Transverse colon (tissue), 4 donors: ENCODE data around the gene PTPRN2. TPM values are rescaled to one million over a fixed set of nuclear protein-coding genes. Genes with fewer than 3 reads are reported as not detected.

Experiments used
- DNase-seq: peaks from one replicate; pipeline ENCODE4 v3.0.0-alpha.2; 2019
- H3K27ac ChIP-seq, 4 donors: fragments of 200-600 bp; sonication (generic); 2 replicates each; pipeline ENCODE4 v1.5.1; 2016 to 2018; ENCODE audit warnings: inconsistent platforms in 4 of 4
- H3K27me3 ChIP-seq: fragments of 200-600 bp; sonication (generic); 2 replicates; pipeline ENCODE4 v1.5.1; 2017; ENCODE audit warnings: inconsistent platforms
- H3K36me3 ChIP-seq, 4 donors: fragments of 200-600 bp; sonication (generic); 2 replicates each; pipeline ENCODE4 v1.5.1; 2017 to 2019; ENCODE audit warnings: inconsistent platforms in 4 of 4
- H3K4me1 ChIP-seq, 4 donors: fragments of 200-600 bp; sonication (generic); 2 replicates each; pipeline ENCODE4 v1.5.1; 2017 to 2020; ENCODE audit warnings: inconsistent platforms in 4 of 4
- H3K4me3 ChIP-seq, 4 donors: fragments of 200-600 bp; sonication (generic); 1 replicate in 1 of 4; 2 replicates in 3 of 4; pipeline versions ENCODE4 v1.5.1 to v1.6.1; 2017 to 2019; ENCODE audit warnings: inconsistent platforms in 4 of 4
- H3K9me3 ChIP-seq, 2 donors: fragments of 200-600 bp; sonication (generic); 2 replicates each; pipeline ENCODE4 v1.5.1; 2017 to 2019; ENCODE audit warnings: inconsistent platforms in 2 of 2
- EP300 ChIP-seq: sonication (generic); formaldehyde crosslinking; IDR thresholded peaks from one replicate; pipeline ENCODE4 v1.6.1; 2017; ENCODE audit warnings: antibody characterized with exemption, low read depth
- POLR2A ChIP-seq: fragments of 450-650 bp; IDR thresholded peaks from one replicate; pipeline ENCODE4 v1.6.1; 2016; ENCODE audit warnings: antibody characterized with exemption, mild to moderate bottlenecking, moderate library complexity
- POLR2AphosphoS5 ChIP-seq, 3 donors: sonication (generic); formaldehyde crosslinking; IDR thresholded peaks; one replicate each; pipeline ENCODE4 v1.6.1; 2016; ENCODE audit warnings: antibody characterized with exemption in 3 of 3
- WGBS, 2 donors: methylation state at CpG; one replicate each; pipeline ENCODE4 v1.1.5; 2018; ENCODE audit warnings: low coverage in 1 of 2; 5-methylcytosine and 5-hydroxymethylcytosine counted together
- in situ Hi-C, 4 donors: fragments of 200-750 bp; cut with MboI; loops; one replicate each; pipeline versions ENCODE4 v1.15.0 to v1.15.1; 2017; ENCODE audit warnings: low sequenced_read_pairs in 3 of 4, low pct_ligation_motif_present in 1 of 4, low pct_unique_long_range_greater_than_20kb in 1 of 4
- intact Hi-C: fragments of 100-400 bp; cut with DNase I; formaldehyde crosslinking; loops from one replicate; pipeline ENCODE4 v1.15.1; 2023; ENCODE audit warnings: low total_unique reads
- total RNA-seq, 4 donors: library from RNA; depleted of rRNA; stranded (reverse); fragments of >200 nt; gene quantifications; one replicate each; pipeline ENCODE4 v1.1.0, GENCODE V29; 2016
- TF ChIP-seq, protein P1 (sequence below), 5 experiments: fragments of 200-600 bp in 3 of 5; fragments of 450-650 bp in 2 of 5; sonication (generic) in 3 of 5; IDR thresholded peaks; 1 replicate in 2 of 5; 2 replicates in 3 of 5; pipeline ENCODE4 v1.5.1; 2016 to 2017; ENCODE audit warnings: antibody characterized with exemption in 5 of 5, inconsistent platforms in 3 of 5, mild to moderate bottlenecking in 2 of 5, moderate library complexity in 1 of 5

PTPRN2 gene
- total RNA-seq, 4 donors from 2014 or later: 15.4 to 31.1 (median 21.8) TPM

DNA sequence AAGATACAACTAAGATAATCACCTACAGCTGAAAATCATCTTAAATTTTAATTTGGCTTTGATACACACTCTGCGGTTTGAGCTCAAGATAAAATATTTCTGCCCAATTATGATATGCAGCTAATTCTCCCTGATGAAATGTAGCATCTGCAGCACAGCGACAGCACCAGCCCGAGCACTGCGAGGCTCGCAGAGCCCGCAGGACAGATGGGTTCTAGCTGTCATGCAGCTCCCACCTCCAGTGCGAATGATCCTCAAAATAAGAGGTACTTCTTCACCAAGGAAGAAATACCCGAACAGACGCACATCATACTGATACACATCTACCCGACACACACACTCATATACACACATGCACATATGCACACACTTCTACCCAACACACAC lies 457.6 kb downstream of the PTPRN2 start:
- no peaks in the 10 kb centered on the region for H3K4me1 ChIP-seq
- no peak overlapping the region for H3K4me3 ChIP-seq
- WGBS, 2 donors: 78 to 96% methylated on average over 6 to 10 of the region's 10 CpGs
- no peak overlapping the region for H3K27ac ChIP-seq
- no peaks in the 10 kb centered on the region for H3K27me3 ChIP-seq
- in situ Hi-C loops: no loop called here
- H3K36me3 ChIP-seq: no peaks in the 10 kb centered on the region
- TF ChIP-seq, protein P1, sequence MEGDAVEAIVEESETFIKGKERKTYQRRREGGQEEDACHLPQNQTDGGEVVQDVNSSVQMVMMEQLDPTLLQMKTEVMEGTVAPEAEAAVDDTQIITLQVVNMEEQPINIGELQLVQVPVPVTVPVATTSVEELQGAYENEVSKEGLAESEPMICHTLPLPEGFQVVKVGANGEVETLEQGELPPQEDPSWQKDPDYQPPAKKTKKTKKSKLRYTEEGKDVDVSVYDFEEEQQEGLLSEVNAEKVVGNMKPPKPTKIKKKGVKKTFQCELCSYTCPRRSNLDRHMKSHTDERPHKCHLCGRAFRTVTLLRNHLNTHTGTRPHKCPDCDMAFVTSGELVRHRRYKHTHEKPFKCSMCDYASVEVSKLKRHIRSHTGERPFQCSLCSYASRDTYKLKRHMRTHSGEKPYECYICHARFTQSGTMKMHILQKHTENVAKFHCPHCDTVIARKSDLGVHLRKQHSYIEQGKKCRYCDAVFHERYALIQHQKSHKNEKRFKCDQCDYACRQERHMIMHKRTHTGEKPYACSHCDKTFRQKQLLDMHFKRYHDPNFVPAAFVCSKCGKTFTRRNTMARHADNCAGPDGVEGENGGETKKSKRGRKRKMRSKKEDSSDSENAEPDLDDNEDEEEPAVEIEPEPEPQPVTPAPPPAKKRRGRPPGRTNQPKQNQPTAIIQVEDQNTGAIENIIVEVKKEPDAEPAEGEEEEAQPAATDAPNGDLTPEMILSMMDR (IDR thresholded peaks at IDR 0.05): no peak
- TF ChIP-seq POLR2A (no peak), POLR2AphosphoS5 (IDR thresholded peaks at IDR 0.05) (no peak), EP300 (no peak)
- no peaks in the 10 kb centered on the region for H3K9me3 ChIP-seq
- DNase-seq: no peak
- intact Hi-C loops: no loop called here

DNA sequence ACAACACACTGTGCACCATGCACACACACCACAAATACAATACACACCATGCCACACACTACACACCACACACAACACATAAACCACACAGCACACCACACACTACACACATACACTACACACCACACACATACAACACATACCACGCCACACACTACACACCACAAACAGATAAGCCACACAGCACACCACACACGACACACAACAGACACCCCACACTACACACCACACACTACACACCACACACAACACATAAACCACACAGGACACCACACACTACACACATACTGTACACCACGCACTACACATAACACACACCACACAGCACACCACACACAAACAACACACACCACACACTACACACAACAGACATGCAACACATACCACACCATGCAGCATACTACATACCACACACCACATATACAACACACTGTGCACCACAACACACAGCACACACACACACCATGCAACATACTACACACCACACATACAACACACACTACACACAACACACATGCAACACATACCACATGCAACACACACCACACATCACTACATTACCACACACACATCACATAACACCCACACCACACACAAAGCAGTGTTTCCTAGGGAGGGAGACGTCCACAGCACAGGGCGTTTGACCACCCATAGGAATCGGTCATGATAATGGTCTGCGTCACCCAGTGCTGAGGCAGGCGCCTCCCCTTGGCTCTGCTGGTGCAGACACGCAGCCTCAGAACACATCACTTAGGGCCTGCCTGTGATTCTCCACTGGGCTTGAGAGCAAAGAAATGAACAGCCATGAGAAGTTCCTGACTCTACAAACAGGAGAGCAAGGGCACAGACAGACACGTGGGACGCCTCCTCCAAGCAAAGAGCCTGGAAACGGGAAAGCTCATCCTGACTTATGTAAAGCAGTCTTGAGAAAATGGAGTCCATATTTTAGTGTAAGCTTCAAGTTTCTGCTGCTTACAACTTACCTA lies 458.3 kb downstream of the PTPRN2 start:
- TF ChIP-seq POLR2AphosphoS5 (IDR thresholded peaks at IDR 0.05): no peak
- no peak for TF ChIP-seq POLR2A
- TF ChIP-seq, protein P1 (IDR thresholded peaks at IDR 0.05): no peak
- no peak for TF ChIP-seq EP300
- H3K4me3 ChIP-seq: no peak overlapping the region
- H3K4me1 ChIP-seq: no peaks in the 10 kb centered on the region
- WGBS, 2 donors: 74 to 88% methylated on average over 9 to 12 of the region's 12 CpGs
- H3K36me3 ChIP-seq: no peaks in the 10 kb centered on the region
- H3K27ac ChIP-seq: no peak overlapping the region
- no peaks in the 10 kb centered on the region for H3K9me3 ChIP-seq
- no peaks in the 10 kb centered on the region for H3K27me3 ChIP-seq
- intact Hi-C loops (no loop called here), in situ Hi-C loops (no loop called here)
- DNase-seq: no peak

DNA sequence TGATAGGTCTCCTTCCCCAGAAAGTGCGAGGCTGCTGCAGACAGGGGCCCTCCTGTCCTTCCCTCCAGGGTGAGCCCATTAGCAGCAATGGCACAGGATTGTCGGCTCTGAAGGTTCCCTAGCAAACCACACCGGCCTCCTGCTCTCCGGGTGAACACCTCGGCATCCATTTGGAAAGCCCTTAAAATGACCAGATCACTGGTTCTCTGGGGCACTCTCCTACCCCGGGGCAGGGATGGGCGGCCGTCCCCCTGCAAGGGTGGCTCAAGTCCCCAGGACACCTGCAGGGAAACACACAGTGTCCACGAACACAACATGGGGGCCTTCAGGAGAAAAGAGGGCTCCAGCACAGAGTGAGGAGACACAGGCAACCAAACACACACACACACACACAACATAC lies 459.1 kb downstream of the PTPRN2 start:
- WGBS, 2 donors: 92% methylated on average over 9 of the region's 9 CpGs; no CpG with 5 or more reads in 1 of the 2 donors
- in situ Hi-C loops: no loop called here
- no peaks in the 10 kb centered on the region for H3K9me3 ChIP-seq

DNA sequence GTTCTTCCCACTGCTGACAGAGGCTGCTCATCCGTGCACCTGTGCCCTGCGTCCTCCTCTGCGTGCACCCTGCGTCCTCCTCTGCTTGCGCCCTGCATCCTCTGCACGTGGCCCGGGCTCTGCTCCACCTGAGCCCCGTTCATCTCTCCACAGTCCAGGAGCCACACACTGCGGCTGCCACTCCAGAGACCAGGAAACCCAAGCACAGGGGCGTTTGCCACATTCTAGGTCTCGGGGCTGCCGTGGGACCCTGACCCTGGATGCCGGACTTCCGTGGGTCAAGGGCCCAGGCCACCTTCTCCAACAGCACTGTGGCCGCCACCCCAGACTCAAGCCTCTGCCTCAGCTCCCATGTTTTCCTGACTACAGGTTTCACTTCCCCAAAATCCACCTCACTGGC lies 460.4 kb downstream of the PTPRN2 start:
- in situ Hi-C loops: no loop called here
- WGBS, 2 donors: 92 to 100% methylated on average over 1 to 15 of the region's 15 CpGs
- Histone ChIP-seq H3K4me3 (no peak overlapping the region), H3K4me1 (no peaks in the 10 kb centered on the region), H3K27me3 (no peaks in the 10 kb centered on the region), H3K36me3 (no peaks in the 10 kb centered on the region), H3K27ac (no peak overlapping the region), H3K9me3 (no peaks in the 10 kb centered on the region)
- intact Hi-C loops: no loop called here
- TF ChIP-seq, protein P1 (IDR thresholded peaks at IDR 0.05): no peak
- no peak for TF ChIP-seq POLR2A
- no peak for DNase-seq

More for the DNA sequence above, 459.1 kb downstream of the PTPRN2 start:
- no peaks in the 10 kb centered on the region for H3K27me3 ChIP-seq
- no peak for DNase-seq
- no peak overlapping the region for H3K4me3 ChIP-seq
- no peak overlapping the region for H3K27ac ChIP-seq
- no peak for TF ChIP-seq EP300
- TF ChIP-seq POLR2A: no peak
- TF ChIP-seq, protein P1 (IDR thresholded peaks at IDR 0.05): no peak
- TF ChIP-seq POLR2AphosphoS5 (IDR thresholded peaks at IDR 0.05): no peak
- no peaks in the 10 kb centered on the region for H3K4me1 ChIP-seq
- no peaks in the 10 kb centered on the region for H3K36me3 ChIP-seq
- intact Hi-C loops: no loop called here
